Measurements from ENCODE around the gene IL24. TPM values are rescaled to one million over a fixed set of nuclear protein-coding genes. Genes with fewer than 3 reads are reported as not detected.
A peak's percentile ranks its signal among the peaks of the same experiment; 100 is the strongest.

The IL24 gene
- total RNA-seq, 1 experiment from 2014 or later, result not detected

DNA sequence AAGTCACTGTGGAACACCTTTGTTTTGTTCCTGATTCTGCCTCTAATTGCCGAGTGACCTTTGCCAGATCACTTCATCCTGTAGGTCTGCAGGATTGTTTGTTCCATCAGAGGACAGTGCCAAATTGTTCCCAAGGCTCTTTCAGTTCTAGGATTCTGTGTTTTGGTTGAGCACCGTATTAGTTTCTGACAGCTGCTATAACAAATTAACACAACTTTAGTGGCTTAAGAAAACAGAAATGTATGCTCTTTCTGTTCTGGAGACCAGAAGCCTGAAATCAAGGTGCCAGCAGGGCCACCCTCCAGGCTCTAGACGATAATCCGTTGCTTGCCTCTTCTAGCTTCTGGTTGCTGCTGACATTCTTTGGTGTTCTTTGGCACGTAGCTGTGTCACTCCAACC is 52.4 kb downstream of the IL24 start:
- H3K4me3 ChIP-seq, result no peak overlapping the region
- H4K20me1 ChIP-seq (ENCODE audit: insufficient read depth), result no peaks in the 10 kb centered on the region
- no peaks in the 10 kb centered on the region for H3K9me3 ChIP-seq (ENCODE audit: insufficient read depth, low read depth)
- peaks cover 18% of the 10 kb centered on the region for H3K4me1 ChIP-seq (replicated peaks; ENCODE audit: insufficient read depth)
- DNase-seq, result no peak
- ChIA-PET POLR2A (ENCODE audit: unreplicated experiment) (no interaction called here), CTCF (no interaction called here)
- no peak overlapping the region for H3K4me2 ChIP-seq
- no peaks in the 10 kb centered on the region for H3K79me2 ChIP-seq (ENCODE audit: low read depth)
- H3F3A ChIP-seq (ENCODE audit: insufficient read depth, low read depth), result no peaks in the 10 kb centered on the region
- TF ChIP-seq, protein P1, sequence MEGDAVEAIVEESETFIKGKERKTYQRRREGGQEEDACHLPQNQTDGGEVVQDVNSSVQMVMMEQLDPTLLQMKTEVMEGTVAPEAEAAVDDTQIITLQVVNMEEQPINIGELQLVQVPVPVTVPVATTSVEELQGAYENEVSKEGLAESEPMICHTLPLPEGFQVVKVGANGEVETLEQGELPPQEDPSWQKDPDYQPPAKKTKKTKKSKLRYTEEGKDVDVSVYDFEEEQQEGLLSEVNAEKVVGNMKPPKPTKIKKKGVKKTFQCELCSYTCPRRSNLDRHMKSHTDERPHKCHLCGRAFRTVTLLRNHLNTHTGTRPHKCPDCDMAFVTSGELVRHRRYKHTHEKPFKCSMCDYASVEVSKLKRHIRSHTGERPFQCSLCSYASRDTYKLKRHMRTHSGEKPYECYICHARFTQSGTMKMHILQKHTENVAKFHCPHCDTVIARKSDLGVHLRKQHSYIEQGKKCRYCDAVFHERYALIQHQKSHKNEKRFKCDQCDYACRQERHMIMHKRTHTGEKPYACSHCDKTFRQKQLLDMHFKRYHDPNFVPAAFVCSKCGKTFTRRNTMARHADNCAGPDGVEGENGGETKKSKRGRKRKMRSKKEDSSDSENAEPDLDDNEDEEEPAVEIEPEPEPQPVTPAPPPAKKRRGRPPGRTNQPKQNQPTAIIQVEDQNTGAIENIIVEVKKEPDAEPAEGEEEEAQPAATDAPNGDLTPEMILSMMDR (conservative IDR thresholded peaks at IDR 0.05), result no peak
- TF ChIP-seq EZH2 (IDR thresholded peaks at IDR 0.05; ENCODE audit: low read depth), result no peak
- H3K36me3 ChIP-seq (ENCODE audit: low read depth), result no peaks in the 10 kb centered on the region
- BruUV-seq (replicated peaks), result no TSS peak
- H3K9me2 ChIP-seq (ENCODE audit: insufficient read depth), result no peaks in the 10 kb centered on the region
- no peak overlapping the region for H3K27ac ChIP-seq
- H2AFZ ChIP-seq, result no peak overlapping the region
- intact Hi-C loops (cut with micrococcal nuclease; ENCODE audit: unreplicated experiment), result no loop called here
- no peaks in the 10 kb centered on the region for H3K27me3 ChIP-seq (ENCODE audit: insufficient read depth, low read depth)

DNA sequence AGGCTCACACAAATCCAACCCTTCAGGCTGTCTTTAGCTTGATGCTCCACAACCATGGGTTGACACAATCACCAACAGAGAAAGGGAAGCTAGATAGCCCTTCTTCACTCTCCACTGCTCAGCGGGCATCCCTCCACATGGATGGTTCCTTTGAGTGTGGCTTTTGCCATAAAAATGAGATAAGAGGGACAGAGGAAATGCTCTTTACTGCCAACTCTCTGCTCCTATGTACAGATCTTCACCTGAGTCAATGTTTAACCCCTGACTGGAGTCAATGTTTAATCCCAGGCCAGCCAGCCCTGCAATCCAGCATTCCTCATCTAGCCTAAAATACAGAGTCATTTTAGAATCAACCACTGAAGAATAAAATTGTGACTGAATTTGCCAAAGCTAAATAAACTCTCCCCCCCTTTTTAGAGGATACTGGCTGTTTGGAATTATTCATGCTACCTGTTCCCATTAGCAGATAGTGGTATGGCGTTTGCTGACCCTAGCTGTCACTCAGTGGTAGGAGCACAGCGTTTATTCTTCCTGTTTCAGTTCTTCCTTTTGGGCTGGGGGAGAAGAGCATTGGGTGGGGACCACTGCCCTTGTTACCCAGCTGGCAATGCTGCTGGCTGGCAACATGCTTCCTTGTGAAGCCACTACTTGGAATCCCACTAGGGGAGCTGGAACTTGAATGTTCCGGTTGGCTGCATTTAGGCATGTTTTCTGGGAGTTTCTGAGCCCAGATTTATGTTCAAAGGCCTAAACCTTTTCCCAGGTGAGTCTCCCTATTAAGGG is 54.3 kb downstream of the IL24 start:
- H3K9me3 ChIP-seq (ENCODE audit: insufficient read depth, low read depth), result no peaks in the 10 kb centered on the region
- no peak for DNase-seq
- TF ChIP-seq EZH2 (IDR thresholded peaks at IDR 0.05; ENCODE audit: low read depth), result no peak
- TF ChIP-seq, protein P1 (conservative IDR thresholded peaks at IDR 0.05), result no peak
- intact Hi-C loops (cut with micrococcal nuclease; ENCODE audit: unreplicated experiment), result no loop called here
- H3K27ac ChIP-seq, result no peak overlapping the region
- H3K4me2 ChIP-seq, result no peak overlapping the region
- no peaks in the 10 kb centered on the region for H4K20me1 ChIP-seq (ENCODE audit: insufficient read depth)
- H3K79me2 ChIP-seq (ENCODE audit: low read depth), result no peaks in the 10 kb centered on the region
- no peaks in the 10 kb centered on the region for H3K27me3 ChIP-seq (ENCODE audit: insufficient read depth, low read depth)
- no peak overlapping the region for H3K4me3 ChIP-seq
- no peak overlapping the region for H2AFZ ChIP-seq
- CTCF ChIA-PET, result no interaction called here
- POLR2A ChIA-PET (ENCODE audit: unreplicated experiment), result no interaction called here
- H3K9me2 ChIP-seq (ENCODE audit: insufficient read depth), result no peaks in the 10 kb centered on the region
- no peaks in the 10 kb centered on the region for H3F3A ChIP-seq (ENCODE audit: insufficient read depth, low read depth)
- peaks cover 30% of the 10 kb centered on the region for H3K4me1 ChIP-seq (replicated peaks; ENCODE audit: insufficient read depth)
- BruUV-seq (replicated peaks), result no TSS peak
- H3K36me3 ChIP-seq (ENCODE audit: low read depth), result no peaks in the 10 kb centered on the region

DNA sequence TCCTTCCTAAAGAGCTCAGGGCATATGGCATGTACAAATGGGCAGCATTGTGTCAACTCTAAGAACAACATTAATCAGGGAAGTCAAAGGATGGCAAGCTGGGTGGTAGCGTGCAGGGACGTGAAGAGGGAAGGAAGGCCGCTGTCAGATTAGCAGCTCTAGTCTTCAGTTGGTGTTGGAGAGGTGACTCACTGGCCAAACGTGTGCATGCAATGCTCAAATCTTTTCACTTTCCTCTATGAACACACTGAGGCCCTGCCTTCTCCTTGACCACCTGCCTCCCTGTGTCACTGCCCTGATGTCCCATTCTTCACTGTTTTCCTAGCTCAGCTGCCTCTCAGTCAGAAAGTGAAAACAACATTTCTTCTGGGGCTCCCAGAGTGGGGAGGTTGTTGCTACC is 54.9 kb downstream of the IL24 start:
- peak in 1 of 2 experiments; percentile 57 for DNase-seq

More for the DNA sequence above, 54.9 kb downstream of the IL24 start:
- Histone ChIP-seq H3K9me2 (ENCODE audit: insufficient read depth) (no peaks in the 10 kb centered on the region), H3F3A (ENCODE audit: insufficient read depth, low read depth) (no peaks in the 10 kb centered on the region), H3K27ac (no peak overlapping the region), H3K79me2 (ENCODE audit: low read depth) (no peaks in the 10 kb centered on the region), H2AFZ (no peak overlapping the region), H3K27me3 (ENCODE audit: insufficient read depth, low read depth) (no peaks in the 10 kb centered on the region), H3K4me1 (replicated peaks; ENCODE audit: insufficient read depth) (peaks cover 30% of the 10 kb centered on the region), H4K20me1 (ENCODE audit: insufficient read depth) (no peaks in the 10 kb centered on the region), H3K36me3 (ENCODE audit: low read depth) (no peaks in the 10 kb centered on the region), H3K4me2 (no peak overlapping the region), H3K4me3 (no peak overlapping the region), H3K9me3 (ENCODE audit: insufficient read depth, low read depth) (no peaks in the 10 kb centered on the region)
- no TSS peak for BruUV-seq (replicated peaks)
- intact Hi-C loops (cut with micrococcal nuclease; ENCODE audit: unreplicated experiment), result no loop called here
- CTCF ChIA-PET, result no interaction called here
- POLR2A ChIA-PET (ENCODE audit: unreplicated experiment), result no interaction called here
- TF ChIP-seq, protein P1 (conservative IDR thresholded peaks at IDR 0.05), result no peak
- TF ChIP-seq EZH2 (IDR thresholded peaks at IDR 0.05; ENCODE audit: low read depth), result no peak

Measured in PC-9 (cell line).